Dendritic cell treated with granulocyte-macrophage colony-stimulating factor and Interleukin-4, amounts not matched to agents 40 ng/mL and 50 ng/mL, for 4 days (primary cell): ENCODE data around the gene GJA1.
"Not testable (repeated sequence)": the region's sequence is repeated elsewhere in the genome, so short reads cannot be mapped to it uniquely, and the experiment has no call there.

Experiments
- H3K27ac Mint-ChIP-seq: one replicate; pipeline ENCODE4 v1.8.0; 2022; ENCODE audit warnings: mild to moderate bottlenecking, mixed read lengths
- H3K27me3 Mint-ChIP-seq: one replicate; pipeline ENCODE4 v1.8.0; 2022; ENCODE audit warnings: mild to moderate bottlenecking, mixed read lengths
- H3K36me3 Mint-ChIP-seq: one replicate; pipeline ENCODE4 v1.8.0; 2022; ENCODE audit warnings: low read depth, mixed read lengths
- H3K4me1 Mint-ChIP-seq: one replicate; pipeline ENCODE4 v1.8.0; 2022; ENCODE audit warnings: low read depth, mixed read lengths
- H3K4me3 Mint-ChIP-seq: one replicate; pipeline ENCODE4 v1.8.0; 2022; ENCODE audit warnings: mild to moderate bottlenecking, moderate library complexity, mixed read lengths
- H3K9me3 Mint-ChIP-seq: one replicate; pipeline ENCODE4 v1.8.0; 2022; ENCODE audit warnings: mixed read lengths
- intact Hi-C: fragments of 100-400 bp; cut with micrococcal nuclease; formaldehyde crosslinking; loops from one replicate; pipeline ENCODE4 v1.15.0; 2022

Gene GJA1

DNA sequence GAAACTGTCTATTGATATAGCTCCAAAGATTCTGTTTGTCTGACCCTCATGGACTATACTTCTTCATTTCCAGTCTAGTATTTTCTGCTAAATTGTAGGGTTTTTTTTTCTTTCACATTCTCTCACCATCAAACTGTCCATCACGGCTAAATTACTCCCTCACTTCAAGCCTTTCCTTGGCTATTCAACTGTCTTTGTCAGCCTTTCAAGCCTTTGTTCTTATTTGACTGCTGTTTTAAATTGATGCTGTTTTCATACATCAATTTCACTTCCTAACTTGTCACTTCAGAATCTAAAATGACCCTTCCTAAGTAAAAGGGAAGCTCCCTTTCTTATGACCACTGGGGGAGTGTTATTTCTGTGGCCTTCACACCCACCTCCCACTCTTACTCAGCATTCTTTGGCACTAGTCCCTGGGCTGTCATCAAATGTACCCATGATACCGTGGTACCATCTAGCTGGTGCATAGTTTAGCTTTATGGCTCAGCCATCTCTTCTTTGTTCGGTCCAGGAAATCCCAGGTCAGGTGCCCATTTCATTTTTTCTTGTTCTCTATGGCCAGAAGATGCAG lies 8.6 kb downstream of the GJA1 start:
- intact Hi-C loops: no loop called here
- Mint-ChIP-seq H3K9me3 (no peaks in the 10 kb centered on the region), H3K36me3 (no peaks in the 10 kb centered on the region), H3K4me1 (peaks cover 5% of the 10 kb centered on the region), H3K27ac (no peak overlapping the region), H3K27me3 (peaks cover 6% of the 10 kb centered on the region), H3K4me3 (no peak overlapping the region)

DNA sequence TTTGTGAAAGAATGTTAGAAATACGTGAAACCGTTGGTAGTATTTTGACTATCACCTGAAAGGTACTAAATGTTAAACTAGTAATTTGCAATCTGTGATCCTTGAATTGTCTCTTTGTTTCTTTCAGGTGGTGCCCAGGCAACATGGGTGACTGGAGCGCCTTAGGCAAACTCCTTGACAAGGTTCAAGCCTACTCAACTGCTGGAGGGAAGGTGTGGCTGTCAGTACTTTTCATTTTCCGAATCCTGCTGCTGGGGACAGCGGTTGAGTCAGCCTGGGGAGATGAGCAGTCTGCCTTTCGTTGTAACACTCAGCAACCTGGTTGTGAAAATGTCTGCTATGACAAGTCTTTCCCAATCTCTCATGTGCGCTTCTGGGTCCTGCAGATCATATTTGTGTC lies 11.3 kb downstream of the GJA1 start:
- H3K27ac Mint-ChIP-seq, H3K4me1 Mint-ChIP-seq, H3K27me3 Mint-ChIP-seq, H3K9me3 Mint-ChIP-seq, H3K4me3 Mint-ChIP-seq, intact Hi-C loops, H3K36me3 Mint-ChIP-seq: not testable (repeated sequence)

DNA sequence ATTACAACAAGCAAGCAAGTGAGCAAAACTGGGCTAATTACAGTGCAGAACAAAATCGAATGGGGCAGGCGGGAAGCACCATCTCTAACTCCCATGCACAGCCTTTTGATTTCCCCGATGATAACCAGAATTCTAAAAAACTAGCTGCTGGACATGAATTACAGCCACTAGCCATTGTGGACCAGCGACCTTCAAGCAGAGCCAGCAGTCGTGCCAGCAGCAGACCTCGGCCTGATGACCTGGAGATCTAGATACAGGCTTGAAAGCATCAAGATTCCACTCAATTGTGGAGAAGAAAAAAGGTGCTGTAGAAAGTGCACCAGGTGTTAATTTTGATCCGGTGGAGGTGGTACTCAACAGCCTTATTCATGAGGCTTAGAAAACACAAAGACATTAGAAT lies 12.3 kb downstream of the GJA1 start:
- H3K4me3 Mint-ChIP-seq, H3K4me1 Mint-ChIP-seq, H3K9me3 Mint-ChIP-seq, H3K27ac Mint-ChIP-seq, H3K36me3 Mint-ChIP-seq, H3K27me3 Mint-ChIP-seq, intact Hi-C loops: not testable (repeated sequence)

DNA sequence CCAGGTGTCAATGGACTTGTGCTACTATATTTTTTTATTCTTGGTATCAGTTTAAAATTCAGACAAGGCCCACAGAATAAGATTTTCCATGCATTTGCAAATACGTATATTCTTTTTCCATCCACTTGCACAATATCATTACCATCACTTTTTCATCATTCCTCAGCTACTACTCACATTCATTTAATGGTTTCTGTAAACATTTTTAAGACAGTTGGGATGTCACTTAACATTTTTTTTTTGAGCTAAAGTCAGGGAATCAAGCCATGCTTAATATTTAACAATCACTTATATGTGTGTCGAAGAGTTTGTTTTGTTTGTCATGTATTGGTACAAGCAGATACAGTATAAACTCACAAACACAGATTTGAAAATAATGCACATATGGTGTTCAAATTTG lies 13.1 kb downstream of the GJA1 start:
- H3K27ac Mint-ChIP-seq, intact Hi-C loops, H3K4me1 Mint-ChIP-seq, H3K27me3 Mint-ChIP-seq, H3K9me3 Mint-ChIP-seq, H3K36me3 Mint-ChIP-seq, H3K4me3 Mint-ChIP-seq: not testable (repeated sequence)

DNA sequence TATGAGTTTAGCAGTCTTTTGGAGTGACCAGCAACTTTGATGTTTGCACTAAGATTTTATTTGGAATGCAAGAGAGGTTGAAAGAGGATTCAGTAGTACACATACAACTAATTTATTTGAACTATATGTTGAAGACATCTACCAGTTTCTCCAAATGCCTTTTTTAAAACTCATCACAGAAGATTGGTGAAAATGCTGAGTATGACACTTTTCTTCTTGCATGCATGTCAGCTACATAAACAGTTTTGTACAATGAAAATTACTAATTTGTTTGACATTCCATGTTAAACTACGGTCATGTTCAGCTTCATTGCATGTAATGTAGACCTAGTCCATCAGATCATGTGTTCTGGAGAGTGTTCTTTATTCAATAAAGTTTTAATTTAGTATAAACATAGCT lies 13.9 kb downstream of the GJA1 start:
- intact Hi-C loops: no loop called here
- Mint-ChIP-seq H3K4me1 (no peaks in the 10 kb centered on the region), H3K27ac (no peak overlapping the region), H3K27me3 (no peaks in the 10 kb centered on the region), H3K36me3 (no peaks in the 10 kb centered on the region), H3K9me3 (no peaks in the 10 kb centered on the region), H3K4me3 (no peak overlapping the region)

DNA sequence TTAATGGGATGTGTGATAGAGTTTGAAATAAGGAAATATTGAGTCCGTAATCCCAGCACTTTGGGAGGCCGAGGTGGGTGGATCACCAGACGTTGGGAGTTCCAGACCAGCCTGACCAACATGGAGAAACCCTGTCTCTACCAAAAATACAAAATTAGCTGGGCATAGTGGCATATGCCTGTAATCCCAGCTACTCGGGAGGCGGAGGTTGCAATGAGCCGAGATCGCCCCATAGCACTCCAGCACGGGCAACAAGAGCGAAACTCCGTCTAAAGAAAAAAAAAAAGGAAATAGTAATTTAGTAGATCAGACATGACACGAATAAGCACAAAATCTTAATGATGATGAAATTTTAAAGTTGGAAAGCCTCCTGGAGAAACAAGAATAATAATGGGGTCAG lies 14.8 kb downstream of the GJA1 start:
- intact Hi-C loops: no loop called here
- Mint-ChIP-seq H3K4me1 (no peaks in the 10 kb centered on the region), H3K4me3 (no peak overlapping the region), H3K9me3 (no peaks in the 10 kb centered on the region), H3K27ac (no peak overlapping the region), H3K36me3 (no peaks in the 10 kb centered on the region), H3K27me3 (no peaks in the 10 kb centered on the region)

DNA sequence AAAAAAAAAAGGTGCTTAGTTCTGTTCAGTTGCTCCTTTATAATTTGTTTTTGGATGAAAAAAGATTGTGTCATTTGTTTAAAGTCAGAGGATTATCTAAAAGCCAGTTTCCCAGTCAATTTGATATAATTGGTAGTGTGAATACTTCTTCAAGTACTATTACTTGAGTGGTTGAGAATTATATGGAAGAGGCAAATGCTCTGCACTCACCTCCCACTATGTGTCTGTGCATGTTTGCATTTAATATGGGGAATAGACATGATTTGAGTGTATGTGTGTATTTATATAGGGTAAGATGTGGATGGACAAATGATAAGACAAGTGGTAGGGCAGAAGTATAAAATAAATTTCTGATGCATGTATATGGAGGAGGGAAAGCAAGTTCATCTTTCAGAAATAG lies 15.8 kb downstream of the GJA1 start:
- Mint-ChIP-seq H3K9me3 (no peaks in the 10 kb centered on the region), H3K36me3 (no peaks in the 10 kb centered on the region), H3K27ac (no peak overlapping the region), H3K4me3 (no peak overlapping the region), H3K27me3 (no peaks in the 10 kb centered on the region), H3K4me1 (no peaks in the 10 kb centered on the region)
- intact Hi-C loops: no loop called here

DNA sequence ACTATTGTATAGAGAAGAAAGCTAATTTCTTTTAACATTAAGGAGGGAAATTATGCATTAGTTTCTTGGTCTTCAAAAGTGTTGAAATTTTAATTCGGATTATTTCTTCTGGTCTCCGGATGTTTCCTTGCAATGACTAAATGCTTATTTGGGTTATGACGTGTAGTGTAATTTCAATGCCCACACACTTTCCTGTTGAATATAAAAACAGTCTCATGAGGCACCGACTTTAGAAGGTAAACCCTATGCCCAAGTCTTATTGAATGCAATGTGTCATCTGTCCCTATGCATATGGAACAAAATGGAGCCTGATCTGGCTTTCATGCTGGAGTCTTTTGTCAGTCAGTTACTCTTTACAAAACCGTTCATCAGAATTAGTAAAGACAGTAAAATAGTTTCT lies 17.7 kb downstream of the GJA1 start:
- no peaks in the 10 kb centered on the region for H3K27me3 Mint-ChIP-seq
- intact Hi-C loops: no loop called here
- no peaks in the 10 kb centered on the region for H3K9me3 Mint-ChIP-seq
- H3K27ac Mint-ChIP-seq: no peak overlapping the region
- no peaks in the 10 kb centered on the region for H3K4me1 Mint-ChIP-seq
- H3K36me3 Mint-ChIP-seq: no peaks in the 10 kb centered on the region
- H3K4me3 Mint-ChIP-seq: no peak overlapping the region

DNA sequence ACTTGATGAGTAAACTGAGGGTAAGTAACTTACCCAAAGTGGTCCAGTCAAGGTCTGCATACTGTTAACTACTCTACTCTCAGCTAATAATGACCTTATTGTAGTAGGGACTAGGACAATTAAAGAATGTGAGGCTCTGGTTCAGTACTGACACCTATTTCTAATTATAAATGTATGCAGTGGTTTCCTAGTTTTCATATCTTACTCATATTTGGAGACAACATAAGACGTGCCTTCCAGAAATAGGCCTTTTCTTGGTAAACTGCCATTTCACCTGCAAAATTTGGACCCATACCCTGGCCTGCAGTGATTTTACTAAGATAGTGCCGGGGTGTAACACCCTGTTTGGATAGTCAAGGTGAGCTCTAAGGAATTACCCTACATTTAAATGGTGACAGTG lies 24.7 kb downstream of the GJA1 start:
- H3K27ac Mint-ChIP-seq: no peak overlapping the region
- no peaks in the 10 kb centered on the region for H3K4me1 Mint-ChIP-seq
- no peaks in the 10 kb centered on the region for H3K36me3 Mint-ChIP-seq
- H3K9me3 Mint-ChIP-seq: no peaks in the 10 kb centered on the region
- H3K27me3 Mint-ChIP-seq: no peaks in the 10 kb centered on the region
- intact Hi-C loops: no loop called here
- H3K4me3 Mint-ChIP-seq: no peak overlapping the region

DNA sequence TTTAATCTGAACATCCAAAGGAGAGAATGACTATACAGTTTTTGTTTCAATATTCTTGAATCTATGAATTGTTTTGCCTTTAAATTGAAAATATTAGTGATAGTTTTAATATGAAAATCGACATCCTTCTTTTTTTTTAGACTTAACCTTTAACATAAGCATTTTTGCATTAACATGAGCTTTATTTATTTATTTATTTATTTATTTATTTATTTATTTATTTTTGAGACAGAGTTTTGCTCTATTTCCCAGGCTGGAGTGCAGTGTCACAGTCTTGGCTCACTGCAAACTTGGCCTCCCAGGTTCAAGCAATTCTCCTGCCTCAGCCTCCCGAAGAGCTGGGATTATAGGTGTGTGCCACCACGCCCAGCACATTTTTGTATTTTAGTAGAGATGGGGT lies 27.6 kb downstream of the GJA1 start:
- Mint-ChIP-seq H3K4me3 (no peak overlapping the region), H3K27me3 (no peaks in the 10 kb centered on the region)

DNA sequence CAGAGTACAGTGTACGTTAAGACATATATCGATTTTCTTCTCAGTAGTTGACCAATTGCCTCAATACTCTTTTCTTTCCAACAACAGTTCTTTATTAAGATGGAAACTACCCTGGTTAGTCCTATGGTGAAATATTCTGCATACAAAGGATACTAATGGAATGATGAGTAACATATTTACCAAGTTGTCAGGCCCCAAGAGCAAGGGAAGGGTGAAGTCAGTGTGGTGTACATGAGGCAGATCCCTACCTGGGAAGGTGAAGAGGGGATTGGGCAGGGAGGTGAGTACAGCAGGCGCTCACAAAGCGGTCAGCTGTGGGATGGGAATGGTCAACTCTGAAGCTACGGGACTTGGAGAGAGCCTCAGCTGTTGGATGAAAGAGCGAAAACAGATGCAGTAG lies 29.7 kb downstream of the GJA1 start:
- H3K4me1 Mint-ChIP-seq: no peaks in the 10 kb centered on the region
- H3K9me3 Mint-ChIP-seq: no peaks in the 10 kb centered on the region
- no peak overlapping the region for H3K27ac Mint-ChIP-seq
- intact Hi-C loops: no loop called here
- H3K4me3 Mint-ChIP-seq: no peak overlapping the region
- H3K27me3 Mint-ChIP-seq: no peaks in the 10 kb centered on the region
- no peaks in the 10 kb centered on the region for H3K36me3 Mint-ChIP-seq

More for the DNA sequence above, 27.6 kb downstream of the GJA1 start:
- H3K9me3 Mint-ChIP-seq: no peaks in the 10 kb centered on the region
- H3K4me1 Mint-ChIP-seq: no peaks in the 10 kb centered on the region
- no peak overlapping the region for H3K27ac Mint-ChIP-seq
- intact Hi-C loops: no loop called here
- no peaks in the 10 kb centered on the region for H3K36me3 Mint-ChIP-seq

DNA sequence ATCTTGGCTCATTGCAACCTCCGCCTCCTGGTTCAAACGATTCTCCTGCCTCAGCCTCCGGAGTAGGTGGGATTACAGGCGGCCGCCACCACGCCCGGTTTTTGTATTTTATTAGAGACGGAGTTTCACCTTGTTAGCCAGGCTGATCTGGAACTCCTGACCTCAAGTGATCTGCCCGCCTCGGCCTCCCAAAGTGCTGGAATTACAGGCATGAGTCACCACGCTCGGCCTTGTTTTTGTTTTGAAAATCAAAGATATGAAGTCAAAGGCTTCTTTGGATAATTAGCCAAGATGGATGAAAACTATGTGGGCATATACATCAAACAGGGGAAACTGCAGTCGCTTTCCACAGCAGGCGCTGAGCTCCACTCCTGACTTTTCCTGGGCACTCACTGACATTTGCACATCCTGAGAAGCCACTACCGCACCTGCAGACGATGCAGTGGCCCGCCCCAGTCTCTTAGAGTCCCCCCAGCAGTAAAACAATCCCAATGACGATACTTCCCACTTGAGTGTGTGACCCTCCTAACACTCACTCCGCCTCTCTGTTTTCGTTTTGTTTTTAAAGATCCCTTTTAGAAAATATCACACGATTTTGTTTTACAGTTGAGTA lies 44.1 kb downstream of the GJA1 start:
- no peaks in the 10 kb centered on the region for H3K9me3 Mint-ChIP-seq
- no peaks in the 10 kb centered on the region for H3K4me1 Mint-ChIP-seq
- no peak overlapping the region for H3K27ac Mint-ChIP-seq
- intact Hi-C loops: no loop called here
- H3K27me3 Mint-ChIP-seq: no peaks in the 10 kb centered on the region
- H3K36me3 Mint-ChIP-seq: no peaks in the 10 kb centered on the region
- H3K4me3 Mint-ChIP-seq: no peak overlapping the region

DNA sequence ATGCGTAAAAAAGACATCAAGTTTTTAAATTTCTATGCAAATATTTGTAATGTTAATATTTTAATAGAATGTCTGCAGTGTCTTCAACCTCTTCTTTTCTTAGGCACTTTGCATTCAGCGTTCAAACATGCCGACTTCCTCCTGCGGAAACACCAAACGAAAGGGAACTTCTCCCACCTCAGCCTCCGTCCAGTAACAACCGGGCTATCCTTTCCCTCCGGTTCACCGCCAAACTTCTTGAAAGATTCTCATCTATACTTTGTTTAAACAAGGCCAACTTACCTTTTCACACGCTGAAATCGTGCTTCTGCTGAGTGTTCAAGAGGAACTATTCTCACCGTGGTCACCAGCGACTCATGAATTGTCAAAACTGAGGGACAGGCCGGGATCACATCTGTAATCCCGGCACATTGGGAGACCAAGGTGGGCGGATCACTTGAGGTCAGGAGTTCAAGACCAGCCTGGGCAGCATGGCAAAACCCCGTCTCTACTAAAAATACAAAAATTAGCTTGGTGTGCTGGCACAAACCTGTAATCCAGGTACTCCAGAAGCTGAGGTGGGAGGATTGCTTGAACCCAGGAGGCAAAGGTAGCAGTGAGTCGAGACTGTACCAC lies 44.8 kb downstream of the GJA1 start:
- intact Hi-C loops: no loop called here
- H3K4me3 Mint-ChIP-seq: no peak overlapping the region
- no peak overlapping the region for H3K27ac Mint-ChIP-seq
- no peaks in the 10 kb centered on the region for H3K4me1 Mint-ChIP-seq
- no peaks in the 10 kb centered on the region for H3K9me3 Mint-ChIP-seq
- H3K36me3 Mint-ChIP-seq: no peaks in the 10 kb centered on the region
- H3K27me3 Mint-ChIP-seq: no peaks in the 10 kb centered on the region

DNA sequence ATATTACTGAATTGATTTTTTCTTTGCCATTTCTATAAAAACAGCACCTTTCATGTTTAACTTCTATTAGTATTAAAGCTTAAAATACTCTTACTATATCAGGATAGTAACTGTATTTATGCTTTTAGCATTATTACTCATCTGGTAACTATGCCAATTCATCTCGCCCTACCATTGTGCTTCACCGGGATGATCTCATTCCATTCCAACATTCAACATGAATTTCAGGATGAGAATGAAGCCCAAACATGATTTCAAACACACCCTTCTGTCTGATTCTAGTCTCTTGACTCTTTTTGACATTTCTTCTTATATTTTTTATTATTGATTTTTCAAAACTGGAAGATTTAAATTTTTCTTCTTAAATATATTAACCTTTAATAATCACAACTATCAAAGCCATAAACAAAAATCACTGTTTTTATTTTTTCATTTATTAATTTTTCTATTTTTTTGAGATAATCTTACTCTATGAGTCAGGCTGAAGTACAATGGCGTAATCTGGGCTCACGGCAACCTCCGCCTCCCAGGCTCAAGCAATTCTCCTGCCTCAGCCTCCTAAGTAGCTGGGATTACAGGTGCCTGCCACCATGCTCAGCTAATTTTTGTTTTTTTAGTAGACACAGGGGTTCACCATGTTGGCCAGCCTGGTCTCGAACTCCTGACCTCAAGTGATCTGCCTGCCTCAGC lies 46.7 kb downstream of the GJA1 start:
- intact Hi-C loops: no loop called here
- H3K27me3 Mint-ChIP-seq: no peaks in the 10 kb centered on the region
- no peak overlapping the region for H3K27ac Mint-ChIP-seq
- no peaks in the 10 kb centered on the region for H3K36me3 Mint-ChIP-seq
- no peaks in the 10 kb centered on the region for H3K9me3 Mint-ChIP-seq
- no peaks in the 10 kb centered on the region for H3K4me1 Mint-ChIP-seq
- no peak overlapping the region for H3K4me3 Mint-ChIP-seq
